SK-MEL-5 (cell line): ENCODE results near the gene IP6K1. TPM values are rescaled to one million over a fixed set of nuclear protein-coding genes. Genes with fewer than 3 reads are reported as not detected.
A peak's percentile ranks its signal among the peaks of the same experiment; 100 is the strongest.
"Not testable (repeated sequence)": the region's sequence is repeated elsewhere in the genome, so short reads cannot be mapped to it uniquely, and the experiment has no call there.

ENCODE experiments used
- DNase-seq: peaks from one replicate; pipeline ENCODE4 v3.0.0-alpha.2; 2016; ENCODE audit warnings: low read depth, low spot score
- in situ Hi-C: cut with HindIII; loops from 2 replicates; pipeline ENCODE4 v1.10.0; 2016; ENCODE audit warnings: low sequenced_read_pairs, high pct_unique_total_duplicates, low pct_unique_long_range_greater_than_20kb
- small RNA-seq, 2 experiments: library from RNA; depleted of rRNA; stranded (forward); fragments of <200 nt; gene quantifications; one replicate each; pipeline ENCODE3, GENCODE V24; 2014
- total RNA-seq: library from RNA; depleted of rRNA; stranded (reverse); fragments of >200 nt; shearing (Covaris generic); gene quantifications from 2 replicates; pipeline ENCODE4 v1.2.3, GENCODE V29; 2014; rRNA removed

Gene IP6K1
- total RNA-seq, 1 experiment from 2014 or later = 22.8 TPM

DNA sequence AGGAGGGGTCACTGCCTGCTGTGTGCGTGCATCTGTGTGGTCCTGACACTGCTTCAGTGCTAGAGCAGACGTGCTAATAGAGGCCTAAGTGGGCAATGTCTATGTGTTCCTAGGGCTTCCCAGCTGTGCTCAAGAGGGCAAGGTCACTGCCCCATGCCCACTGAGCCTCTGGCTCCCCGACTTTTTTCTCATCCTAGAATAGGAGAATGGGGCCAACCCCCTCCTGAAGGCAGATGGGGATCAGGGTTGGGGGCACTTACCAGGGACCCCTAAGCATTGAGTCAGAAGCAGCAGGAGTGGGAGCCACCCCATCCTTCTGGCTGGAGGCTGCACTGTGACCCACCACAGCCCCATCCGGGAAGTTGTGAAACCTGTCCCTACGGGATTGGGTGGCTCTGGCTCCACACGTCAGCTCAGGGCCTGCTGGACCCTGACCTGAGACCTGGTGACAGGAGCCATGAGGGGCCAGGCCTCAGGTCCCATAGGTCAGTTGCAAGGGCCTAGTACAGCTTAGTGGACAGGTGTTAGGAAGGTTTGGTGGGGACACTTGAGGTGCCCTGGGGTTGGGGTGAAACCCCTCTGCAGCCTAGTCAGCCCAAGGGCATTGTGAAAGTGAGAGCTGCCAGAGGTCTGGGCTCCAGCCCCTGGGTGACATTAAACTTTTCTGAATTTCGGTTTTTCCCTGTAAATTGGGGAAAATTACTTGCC is 97.8 kb downstream of the IP6K1 start:
- in situ Hi-C loops, DNase-seq: not testable (repeated sequence)

- in situ Hi-C loops, DNase-seq: not testable (repeated sequence)
These were observed 98.9 kb downstream of the IP6K1 start for GRCh38 chr3:49687424-49687795.

DNA sequence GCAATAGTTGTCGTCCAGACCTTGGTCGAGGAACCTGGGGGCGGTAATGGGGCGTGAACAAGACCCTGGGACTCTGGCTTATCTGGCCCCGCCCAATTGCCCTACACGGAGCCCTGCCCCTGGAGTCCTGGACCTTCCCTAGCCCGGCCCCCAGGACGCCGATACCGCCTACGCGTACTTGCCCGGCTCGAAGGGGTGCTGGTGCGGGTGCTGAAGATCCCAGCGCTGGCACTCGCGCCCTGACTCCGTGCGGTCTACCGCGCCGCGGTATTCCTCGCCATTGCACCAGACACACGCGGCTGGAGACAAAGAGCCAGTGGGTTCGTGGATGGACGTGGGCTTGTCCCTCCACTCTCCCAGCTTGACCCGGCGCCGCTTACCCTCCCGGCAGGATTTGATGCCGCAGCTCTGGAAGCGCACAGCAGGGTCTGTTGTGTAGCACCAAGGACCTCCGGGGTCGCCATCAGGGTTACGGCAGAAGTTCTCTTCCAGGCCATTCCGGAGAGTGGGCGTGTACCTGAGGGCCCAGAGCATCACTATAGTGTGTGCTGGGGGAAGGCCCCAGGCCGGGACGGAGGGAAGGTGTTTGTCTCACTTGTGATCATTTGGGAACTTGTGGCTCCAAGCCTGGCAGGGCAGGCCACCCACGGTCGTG is 99.4 kb downstream of the IP6K1 start:
- DNase-seq = peak; percentile 32

GRCh38 chr3:49686346-49686745 is 100.0 kb downstream of the IP6K1 start:
- in situ Hi-C loops, DNase-seq: not testable (repeated sequence)

More for the DNA sequence above, 99.4 kb downstream of the IP6K1 start:
- in situ Hi-C loops = not testable (repeated sequence)

DNA sequence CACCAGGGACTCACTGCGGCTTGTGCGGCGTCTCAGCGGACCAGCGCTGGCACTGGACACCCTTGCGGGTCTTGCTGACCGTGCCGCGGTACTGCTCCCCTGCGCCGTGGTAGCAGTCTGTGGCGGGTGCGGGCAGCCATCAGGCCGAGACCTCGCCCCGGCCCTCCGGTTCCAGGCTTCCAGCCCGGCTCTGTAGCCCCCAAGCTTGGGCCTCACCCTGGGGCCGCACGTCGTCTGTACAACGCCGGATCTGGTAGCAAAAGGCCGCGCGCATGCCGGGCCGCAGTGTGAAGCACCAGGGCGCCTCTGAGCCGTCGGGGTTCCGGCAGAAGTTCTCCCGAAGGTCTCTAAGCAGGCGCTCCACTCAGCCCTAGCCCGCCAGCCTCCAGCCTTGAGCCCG is 100.5 kb downstream of the IP6K1 start:
- in situ Hi-C loops, DNase-seq: not testable (repeated sequence)

- in situ Hi-C loops = not testable (repeated sequence)
These were observed 101.2 kb downstream of the IP6K1 start for GRCh38 chr3:49685103-49685502.

DNA sequence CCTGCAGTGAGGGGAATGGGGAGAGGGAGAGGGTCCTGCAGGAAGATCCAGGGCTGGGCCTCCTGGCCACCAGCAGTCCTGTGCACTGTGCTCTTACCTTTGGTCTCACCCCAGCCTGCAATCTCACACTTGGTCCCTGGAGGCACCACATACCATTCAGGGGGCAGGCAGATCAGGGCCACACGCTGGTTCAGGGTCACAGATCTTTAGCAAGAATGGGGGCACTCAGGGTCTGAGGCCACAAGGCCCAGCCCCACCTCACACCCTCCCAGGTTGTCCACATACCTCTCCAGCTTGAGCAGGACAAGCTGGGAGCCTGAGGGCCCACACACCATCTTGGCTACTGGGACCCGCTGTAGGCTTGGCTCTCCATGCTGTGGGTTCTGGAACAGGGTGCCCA is 101.9 kb downstream of the IP6K1 start:
- DNase-seq, in situ Hi-C loops: not testable (repeated sequence)

More at GRCh38 chr3:49685103-49685502, 101.2 kb downstream of the IP6K1 start:
- not testable (repeated sequence) for DNase-seq

DNA sequence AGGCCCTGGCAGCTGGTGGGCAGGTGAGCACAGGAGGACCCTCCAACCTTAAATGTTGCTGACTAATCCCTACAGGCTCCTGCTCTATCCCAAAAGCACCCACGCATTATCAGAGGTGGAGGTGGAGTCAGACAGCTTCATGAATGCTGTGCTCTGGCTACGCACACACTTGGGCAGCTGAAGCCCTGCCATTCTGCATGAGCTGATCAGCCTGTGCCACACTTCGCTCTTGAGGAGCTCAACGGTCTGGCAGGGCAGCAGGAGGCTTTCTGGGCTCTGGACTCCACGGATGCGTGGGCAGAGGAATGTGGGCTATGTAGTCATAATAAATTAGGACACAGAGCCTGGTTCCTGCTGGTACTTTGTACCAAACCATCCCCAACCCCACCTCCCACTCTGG is 103.2 kb downstream of the IP6K1 start:
- in situ Hi-C loops = no loop called here
- no peak for DNase-seq

GRCh38 chr3:49681543-49681942 is 104.8 kb downstream of the IP6K1 start:
- in situ Hi-C loops = no loop called here
- no peak for DNase-seq

DNA sequence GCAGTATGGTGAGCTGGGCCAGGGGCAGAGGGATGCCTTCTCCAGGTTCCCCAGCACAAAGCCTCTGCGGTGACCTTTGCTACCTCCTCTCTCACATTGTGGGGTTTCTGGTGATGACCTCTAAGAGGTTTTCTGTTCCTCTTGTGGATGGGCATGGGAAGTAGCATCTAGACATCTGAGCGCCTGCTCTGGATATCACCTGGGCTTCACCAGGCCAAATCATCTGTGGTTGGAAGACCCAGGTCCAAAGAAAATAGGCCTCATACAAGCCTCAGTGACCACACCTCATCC is 105.2 kb downstream of the IP6K1 start:
- in situ Hi-C loops = no loop called here
- no peak for DNase-seq

GRCh38 chr3:49680493-49681231 is 105.7 kb downstream of the IP6K1 start:
- in situ Hi-C loops = no loop called here
- no peak for DNase-seq

GRCh38 chr3:49675912-49676311 is 110.4 kb downstream of the IP6K1 start:
- in situ Hi-C loops = no loop called here
- no peak for DNase-seq

- in situ Hi-C loops = no loop called here
- DNase-seq = no peak
These were observed 111.8 kb downstream of the IP6K1 start for GRCh38 chr3:49674497-49674983.

Small RNAs within 50 kb of the gene (small RNA-seq; reads per million reads assigned to genes)
- gene AMIGO3 (0 reads per million in 2 experiments), gene COX6CP14 (0 reads per million in 2 experiments)

Other genes with a start within 250 kb of the IP6K1 start
- gene BSN, start 232.1 kb downstream of the IP6K1 start, total RNA-seq = 0.11 and 0.40 TPM in 2 replicates
- 231 and 246 TPM in 2 replicates for gene APEH, start 112.2 kb downstream of the IP6K1 start, total RNA-seq
- 4.3 and 5.4 TPM in 2 replicates for gene MST1, start 97.1 kb downstream of the IP6K1 start, total RNA-seq
- 33.5 and 34.2 TPM in 2 replicates for gene RNF123, start 97.0 kb downstream of the IP6K1 start, total RNA-seq
- gene AMIGO3, start 66.9 kb downstream of the IP6K1 start, total RNA-seq = 0.32 and 0.34 TPM in 2 replicates
- 24.3 and 24.6 TPM in 2 replicates for gene GMPPB, start 62.6 kb downstream of the IP6K1 start, total RNA-seq
- not detected in 2 replicates for gene CDHR4, start 13.3 kb upstream of the IP6K1 start, total RNA-seq
- 3.4 and 6.9 TPM in 2 replicates for gene INKA1, start 16.7 kb upstream of the IP6K1 start, total RNA-seq
- 1.8 and 4.1 TPM in 2 replicates for gene UBA7, start 27.4 kb upstream of the IP6K1 start, total RNA-seq
- 6.1 TPM in 2 replicates for gene TRAIP, start 70.0 kb upstream of the IP6K1 start, total RNA-seq
- gene CAMKV, start 83.4 kb upstream of the IP6K1 start, total RNA-seq = 0.32 and 0.58 TPM in 2 replicates
- gene MST1R, start 117.3 kb upstream of the IP6K1 start, total RNA-seq = not detected in 2 replicates
- 8.0 and 9.4 TPM in 2 replicates for gene MON1A, start 143.3 kb upstream of the IP6K1 start, total RNA-seq
- gene RBM6, start 153.6 kb upstream of the IP6K1 start, total RNA-seq = 27.4 and 34.2 TPM in 2 replicates